ENCODE measurements around the gene SSTR3. TPM values are rescaled to one million over a fixed set of nuclear protein-coding genes. Genes with fewer than 3 reads are reported as not detected.

The SSTR3 gene
- total and polyA plus RNA-seq, 10 of the 15 experiments (the other 5 are each of a cell fraction or from before 2014, with no cell fraction given): 0.03 to 4.5 (median 2.4) TPM

GRCh38 chr22:37242395-37242918, 30.2 kb upstream of the SSTR3 start (continued):
- TF ChIP-seq NR2F1 (conservative IDR thresholded peaks at IDR 0.05): peak; percentile 86
- TF ChIP-seq NBN (IDR thresholded peaks at IDR 0.05): peak; percentile 79; the same call in 1 of the 2 replicates
- peak; percentile 41; the same call in 1 of the 2 replicates for TF ChIP-seq YY1 (IDR thresholded peaks at IDR 0.05; ENCODE audit: low read depth, low read length)
- TF ChIP-seq ZSCAN29 (IDR thresholded peaks at IDR 0.05): no peak
- peak; percentile 64 for TF ChIP-seq PAX5 (IDR thresholded peaks at IDR 0.05; ENCODE audit: borderline replicate concordance, low read depth, low read length)
- TF ChIP-seq RCOR1 (conservative IDR thresholded peaks at IDR 0.05; ENCODE audit: low read depth, low read length): 0 out of 2 replicates have a peak, but pooled peaks have one; percentile 39
- TF ChIP-seq MAX (IDR thresholded peaks at IDR 0.05; ENCODE audit: low read depth, low read length): no peak
- TF ChIP-seq LARP7 (IDR thresholded peaks at IDR 0.05): no peak

GRCh38 chr22:37241351-37242142, 29.3 kb upstream of the SSTR3 start:
- H2AFZ ChIP-seq (ENCODE audit: control insufficient read depth, low read depth, low read length): no peak overlapping the region
- SMC1A ChIA-PET (ENCODE audit: uncharacterized antibody, unreplicated experiment): interaction anchor here (0.9 to 10.3 kb wide), 15 partner anchors 11 to 327 kb away, joined by 3 to 165 read pairs (median 11); partner anchors contain the start of gene IL2RB
- H4K20me1 ChIP-seq (ENCODE audit: control insufficient read depth, insufficient read depth): peaks cover 2% of the 10 kb centered on the region; the same call in 1 of the 2 replicates
- intact Hi-C loops (cut with micrococcal nuclease; ENCODE audit: unreplicated experiment) (loop anchor here (5.0 kb wide), 1 partner anchor 79 kb away; no protein-coding TSS in a partner anchor), in situ Hi-C loops (cut with MboI) (no loop called here)
- no peaks in the 10 kb centered on the region for H3K9me3 ChIP-seq (replicated peaks; ENCODE audit: control insufficient read depth, insufficient read depth, low read length)
- peak overlapping the region; percentile 91 for H3K4me3 ChIP-seq
- peak overlapping the region; percentile 73 for H3K4me2 ChIP-seq (ENCODE audit: control insufficient read depth, insufficient read depth)
- no TSS peak for BruUV-seq (replicated peaks)
- ATAC-seq (peak; percentile 21), FAIRE-seq (no peak), DNase-seq (ENCODE audit: low read depth, low spot score) (no peak)
- RAD21 ChIA-PET (ENCODE audit: unreplicated experiment): interaction anchor here (0.8 to 9.8 kb wide), 18 partner anchors 9 to 379 kb away, joined by 3 to 196 read pairs (median 8); partner anchors contain the start of genes CYTH4, IL2RB and MFNG
- peak overlapping the region; percentile 96 for H3K27ac ChIP-seq (ENCODE audit: control insufficient read depth, insufficient read depth)
- no peaks in the 10 kb centered on the region for H3K27me3 ChIP-seq (replicated peaks in 1 of 2; ENCODE audit: control insufficient read depth in 2 of 2, insufficient read depth in 2 of 2, low read length in 1 of 2)
- peaks cover 64% of the 10 kb centered on the region for H3K4me1 ChIP-seq (ENCODE audit: control insufficient read depth, insufficient read depth, low read length)
- H3K79me2 ChIP-seq (ENCODE audit: control insufficient read depth, insufficient read depth, low read length): peaks cover 72% of the 10 kb centered on the region
- POLR2A ChIA-PET: interaction anchor here (0.5 to 12.5 kb wide), 13 partner anchors 7 to 382 kb away, joined by 3 to 246 read pairs (median 11); partner anchors contain the start of genes CYTH4 and NCF4
- H3K9ac ChIP-seq (ENCODE audit: control insufficient read depth, insufficient read depth, low read length): peak overlapping the region; percentile 98
- WGBS (ENCODE audit: insufficient coverage, insufficient replicate concordance, low lambda C conversion rate, missing lambda C conversion rate): 5% methylated on average over 19 of the region's 19 CpGs
- CTCF ChIA-PET: interaction anchor here (0.6 to 12.8 kb wide), 18 partner anchors 11 to 195 kb away, joined by 3 to 265 read pairs (median 7); no protein-coding TSS in a partner anchor
- peaks cover 29 to 33% of the 10 kb centered on the region in 2 experiments for H3K36me3 ChIP-seq (ENCODE audit: control insufficient read depth in 2 of 2, insufficient read depth in 2 of 2, low read length in 1 of 2)
- TF ChIP-seq MYB (IDR thresholded peaks at IDR 0.05; ENCODE audit: borderline replicate concordance, low read depth, low read length) (no peak), RAD21 (IDR thresholded peaks at IDR 0.05; ENCODE audit: insufficient read depth, low read depth, low read length) (no peak), ZNF207 (IDR thresholded peaks at IDR 0.05; ENCODE audit: borderline replicate concordance) (no peak), GABPA (IDR thresholded peaks at IDR 0.05; ENCODE audit: low read depth) (no peak), ZNF274 (IDR thresholded peaks at IDR 0.05; ENCODE audit: insufficient read depth, insufficient read length) (no peak), TCF7 (IDR thresholded peaks at IDR 0.05; ENCODE audit: borderline replicate concordance) (no peak), YBX1 (IDR thresholded peaks at IDR 0.05) (no peak), ZBTB11 (CRISPR knock-in tag; IDR thresholded peaks at IDR 0.05) (no peak), SPI1 (IDR thresholded peaks at IDR 0.05; ENCODE audit: borderline replicate concordance, insufficient read depth, low read depth, low read length) (peak; percentile 71), POLR2A (IDR thresholded peaks at IDR 0.05; ENCODE audit: low read depth, low read length) (peak; percentile 63; the same call in 1 of the 2 replicates), TAF1 (IDR thresholded peaks at IDR 0.05; ENCODE audit: borderline replicate concordance, low read depth, low read length) (no peak), ZZZ3 (IDR thresholded peaks at IDR 0.05; ENCODE audit: control insufficient read depth, insufficient read length, low read depth) (no peak), IKZF2 (IDR thresholded peaks at IDR 0.05) (no peak)

All from GM12878 (cell line).